ENCODE results near the gene CACNA1C. TPM values are rescaled to one million over a fixed set of nuclear protein-coding genes. Genes with fewer than 3 reads are reported as not detected.

CACNA1C gene
- total and polyA plus RNA-seq, 2 of the 4 experiments (the other 2 are of a cell fraction): 1.6 to 2.6 TPM

- ChIA-PET POLR2A (ENCODE audit: unreplicated experiment) (no interaction called here), CTCF (no interaction called here)
- peaks cover 6% of the 10 kb centered on the region for H3K36me3 ChIP-seq (ENCODE audit: control insufficient read depth, insufficient read depth, low read length)
- H3K4me2 ChIP-seq (ENCODE audit: low read depth, low read length): no peak overlapping the region
- peaks cover 4% of the 10 kb centered on the region for H3K4me1 ChIP-seq (ENCODE audit: control insufficient read depth, insufficient read depth, low read length)
- H3K18ac ChIP-seq (ENCODE audit: low read depth, low read length): no peak overlapping the region
- no peak overlapping the region for H4K8ac ChIP-seq (ENCODE audit: low read depth in 2 of 2, low read length in 2 of 2)
- no peaks in the 10 kb centered on the region for H3K79me1 ChIP-seq (ENCODE audit: low read depth in 1 of 2, low read length in 2 of 2)
- no peak overlapping the region for H2BK120ac ChIP-seq (ENCODE audit: low read depth, low read length)
- BruUV-seq (replicated peaks): no TSS peak
- no peak overlapping the region for H2AFZ ChIP-seq (replicated peaks; ENCODE audit: low read length, poor library complexity)
- in situ Hi-C loops (cut with MboI; ENCODE audit: low sequenced_read_pairs) (no loop called here), intact Hi-C loops (cut with micrococcal nuclease) (no loop called here), dilution Hi-C loops (cut with HindIII; ENCODE audit: low sequenced_read_pairs, unreplicated experiment) (no loop called here)
- H2BK20ac ChIP-seq (ENCODE audit: low read depth, low read length): no peak overlapping the region
- H4K20me1 ChIP-seq (ENCODE audit: insufficient read depth, low read length): no peaks in the 10 kb centered on the region
- ATAC-seq (ENCODE audit: low read depth) (no peak), DNase-seq (no peak)
- H3K14ac ChIP-seq (replicated peaks; ENCODE audit: low read depth, low read length): no peak overlapping the region
- H3K27ac ChIP-seq (ENCODE audit: insufficient read depth, low read length): no peak overlapping the region
- H3K23ac ChIP-seq (ENCODE audit: low read depth, low read length): no peak overlapping the region
- peaks cover 4% of the 10 kb centered on the region for H3K9me1 ChIP-seq (ENCODE audit: insufficient read depth, low read length)
- no peak overlapping the region for H4K5ac ChIP-seq (ENCODE audit: low read depth, low read length)
- H2AK5ac ChIP-seq (ENCODE audit: low read depth, low read length): no peak overlapping the region
- H3K9me3 ChIP-seq (ENCODE audit: control insufficient read depth, insufficient read depth, low read length): no peaks in the 10 kb centered on the region
- no peak overlapping the region for H3K4me3 ChIP-seq (ENCODE audit: insufficient read depth, low read depth, low read length)
- H3K56ac ChIP-seq (ENCODE audit: extremely low read depth, insufficient read depth, low read length): no peak overlapping the region
- no peak overlapping the region for H4K91ac ChIP-seq (ENCODE audit: insufficient read depth, low read depth, low read length)
- WGBS, 2 experiments (ENCODE audit: extremely low coverage in 2 of 2, insufficient read length in 1 of 2): 84% methylated on average over 15 of the region's 20 CpGs; no CpG with 5 or more reads in 1 of the 2 experiments
- H3K9ac ChIP-seq (ENCODE audit: low read depth, low read length): no peak overlapping the region
- TF ChIP-seq CTCF (conservative IDR thresholded peaks at IDR 0.05; ENCODE audit: low read depth, low read length): no peak
- TF ChIP-seq MAZ (IDR thresholded peaks at IDR 0.05; ENCODE audit: borderline replicate concordance, low read depth, low read length): no peak
- TF ChIP-seq MAFK (IDR thresholded peaks at IDR 0.05; ENCODE audit: low read depth, low read length): no peak
- TF ChIP-seq ELK1 (IDR thresholded peaks at IDR 0.05; ENCODE audit: borderline replicate concordance, low read depth, low read length): no peak
- TF ChIP-seq RAD21 (IDR thresholded peaks at IDR 0.05; ENCODE audit: low read length): no peak
- no peak for TF ChIP-seq RCOR1 (IDR thresholded peaks at IDR 0.05; ENCODE audit: insufficient replicate concordance, low read length)
- TF ChIP-seq NFE2L2 (IDR thresholded peaks at IDR 0.05; ENCODE audit: low read depth, low read length): no peak
- no peak for TF ChIP-seq RFX5 (IDR thresholded peaks at IDR 0.05; ENCODE audit: low read depth, low read length)
- TF ChIP-seq FOS (IDR thresholded peaks at IDR 0.05; ENCODE audit: low read depth, low read length): no peak
- TF ChIP-seq BHLHE40 (IDR thresholded peaks at IDR 0.05; ENCODE audit: low read depth, low read length): no peak
- TF ChIP-seq CEBPB (IDR thresholded peaks at IDR 0.05; ENCODE audit: low read depth, low read length): no peak
- no peak for TF ChIP-seq SMC3 (IDR thresholded peaks at IDR 0.05; ENCODE audit: low read depth, low read length)
- no peak for TF ChIP-seq USF2 (IDR thresholded peaks at IDR 0.05; ENCODE audit: low read depth, low read length)
- no peak for TF ChIP-seq MXI1 (IDR thresholded peaks at IDR 0.05; ENCODE audit: borderline replicate concordance, low read depth, low read length)
- TF ChIP-seq POLR2A (IDR thresholded peaks at IDR 0.05; ENCODE audit: low read depth, low read length): no peak
- TF ChIP-seq CHD1 (IDR thresholded peaks at IDR 0.05; ENCODE audit: low read depth, low read length): no peak
- no peaks in the 10 kb centered on the region for H3K27me3 ChIP-seq (ENCODE audit: control insufficient read depth, insufficient read depth, low read length)
- no peak overlapping the region for H2BK15ac ChIP-seq (ENCODE audit: low read depth, low read length)
- H2AK9ac ChIP-seq (replicated peaks; ENCODE audit: low read depth, low read length, poor library complexity): no peak overlapping the region
- no peak overlapping the region for H2BK5ac ChIP-seq (ENCODE audit: low read depth, low read length, poor library complexity, severe bottlenecking)
- H3K4ac ChIP-seq (ENCODE audit: low read depth, low read length): no peak overlapping the region
Measured at GRCh38 chr12:2454601-2455177, 401.9 kb downstream of the CACNA1C start.

Data from IMR-90 (cell line).